A673 (cell line): ENCODE data around the gene METTL8. TPM values are rescaled to one million over a fixed set of nuclear protein-coding genes. Genes with fewer than 3 reads are reported as not detected.

ENCODE experiments used
- BruUV-seq: library from RNA; stranded (reverse); fragments of 400-500 nt; replicated peaks from 2 replicates; lab custom pipeline; 2021; lab: Mats Ljungman, UMichigan
- CTCF ChIA-PET: fragments of 300-600 bp; sonication (Branson Sonifier 250); formaldehyde crosslinking; loops from one replicate; lab custom pipeline; 2022; ENCODE audit warnings: antibody characterized with exemption; lab: Charles Lee
- POLR2A ChIA-PET: fragments of 300-600 bp; sonication (Branson Sonifier 250); formaldehyde crosslinking; loops from one replicate; lab custom pipeline; 2022; ENCODE audit warnings: antibody characterized with exemption; ENCODE audit not compliant: low non-redundant PET; lab: Charles Lee
- DNase-seq: peaks from one replicate; pipeline ENCODE4 v3.0.0-alpha.2; 2015; ENCODE audit warnings: low spot score
- H3K27ac ChIP-seq: fragments of 200-600 bp; sonication (generic); 2 replicates; pipeline ENCODE4 v1.5.1; 2016; ENCODE audit warnings: mixed run types, low read depth, mild to moderate bottlenecking, mixed read lengths, antibody characterized with exemption, low read length; ENCODE audit not compliant: poor library complexity, severe bottlenecking
- H3K27me3 ChIP-seq: fragments of 200-600 bp; sonication (generic); replicated peaks from 2 replicates; pipeline ENCODE4 v1.6.1; 2017; ENCODE audit warnings: mixed run types, low read depth, mild to moderate bottlenecking, mixed read lengths, antibody characterized with exemption, low read length; ENCODE audit not compliant: insufficient read depth, poor library complexity
- H3K36me3 ChIP-seq: fragments of 200-600 bp; sonication (generic); 2 replicates; pipeline ENCODE4 v1.6.1; 2016; ENCODE audit warnings: mixed run types, mild to moderate bottlenecking, mixed read lengths, antibody characterized with exemption, low read length; ENCODE audit not compliant: insufficient read depth, poor library complexity, severe bottlenecking
- H3K4me1 ChIP-seq: fragments of 200-600 bp; sonication (generic); 2 replicates; pipeline ENCODE4 v1.6.1; 2017; ENCODE audit warnings: mixed run types, mild to moderate bottlenecking, mixed read lengths, antibody characterized with exemption, low read length; ENCODE audit not compliant: insufficient read depth, poor library complexity, severe bottlenecking
- H3K4me3 ChIP-seq: fragments of 200-600 bp; sonication (generic); 2 replicates; pipeline ENCODE4 v1.5.1; 2016; ENCODE audit warnings: low read depth, mixed run types, mild to moderate bottlenecking, mixed read lengths, low read length; ENCODE audit not compliant: poor library complexity, severe bottlenecking
- H3K9me3 ChIP-seq: fragments of 200-600 bp; sonication (generic); 2 replicates; pipeline ENCODE4 v1.6.1; 2016; ENCODE audit warnings: mixed run types, low read depth, mild to moderate bottlenecking, mixed read lengths, antibody characterized with exemption, low read length; ENCODE audit not compliant: poor library complexity, severe bottlenecking
- EZH2 ChIP-seq: fragments of 200-600 bp; sonication (generic); IDR thresholded peaks from 2 replicates; pipeline ENCODE4 v1.6.1; 2017; ENCODE audit warnings: borderline replicate concordance, low read depth, mild to moderate bottlenecking, mixed read lengths, antibody characterized with exemption, low read length; ENCODE audit not compliant: poor library complexity, severe bottlenecking
- intact Hi-C: fragments of 100-400 bp; cut with micrococcal nuclease; formaldehyde crosslinking; loops from one replicate; pipeline ENCODE4 v1.10.0; 2022; ENCODE audit not compliant: unreplicated experiment
- total RNA-seq: library from RNA; stranded (reverse); gene quantifications from 2 replicates; pipeline ENCODE4 v1.2.3, GENCODE V29; 2021
- TF ChIP-seq, protein P1 (sequence below): fragments of 300-800, 200-600 bp; sonication (generic); conservative IDR thresholded peaks from 2 replicates; pipeline ENCODE4 v1.5.1; 2017; ENCODE audit warnings: low read depth, mild to moderate bottlenecking, antibody characterized with exemption, low read length, moderate library complexity, mixed read lengths

The METTL8 gene
- total RNA-seq, 1 experiment from 2014 or later, result 33.5 TPM

DNA sequence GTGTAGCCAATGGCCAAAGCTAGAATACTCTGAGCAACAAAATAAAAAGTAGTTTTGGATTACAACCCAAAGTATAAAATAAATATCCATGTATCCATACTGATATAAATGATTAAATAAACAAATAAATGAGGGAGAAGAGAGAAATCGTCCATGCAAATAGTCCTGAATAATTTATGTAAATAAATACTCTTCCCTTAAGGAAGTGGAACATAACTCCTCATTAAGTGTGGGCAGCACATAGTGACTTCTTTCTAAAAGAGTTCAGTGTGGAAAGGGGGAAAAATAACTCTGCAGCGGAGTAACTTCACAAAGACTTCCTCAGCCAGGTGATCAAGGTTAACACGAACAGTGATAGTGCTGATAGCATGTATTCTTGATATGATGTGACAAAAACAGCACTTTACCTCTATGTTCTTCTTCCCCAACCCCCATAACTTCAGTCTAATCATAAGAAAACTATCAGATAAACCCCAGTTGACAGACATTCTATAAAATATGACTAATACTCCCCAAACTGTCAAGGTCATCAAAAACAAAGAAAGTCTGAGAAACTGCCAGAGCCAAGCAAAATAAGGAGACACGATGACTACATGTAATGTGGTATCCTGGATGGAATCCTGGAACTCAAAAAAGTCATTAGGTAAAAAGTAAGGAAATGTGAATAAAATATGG is 30.7 kb downstream of the METTL8 start:
- no peak overlapping the region for H3K4me3 ChIP-seq
- H3K27me3 ChIP-seq, result no peaks in the 10 kb centered on the region
- BruUV-seq, result no TSS peak
- TF ChIP-seq, protein P1, sequence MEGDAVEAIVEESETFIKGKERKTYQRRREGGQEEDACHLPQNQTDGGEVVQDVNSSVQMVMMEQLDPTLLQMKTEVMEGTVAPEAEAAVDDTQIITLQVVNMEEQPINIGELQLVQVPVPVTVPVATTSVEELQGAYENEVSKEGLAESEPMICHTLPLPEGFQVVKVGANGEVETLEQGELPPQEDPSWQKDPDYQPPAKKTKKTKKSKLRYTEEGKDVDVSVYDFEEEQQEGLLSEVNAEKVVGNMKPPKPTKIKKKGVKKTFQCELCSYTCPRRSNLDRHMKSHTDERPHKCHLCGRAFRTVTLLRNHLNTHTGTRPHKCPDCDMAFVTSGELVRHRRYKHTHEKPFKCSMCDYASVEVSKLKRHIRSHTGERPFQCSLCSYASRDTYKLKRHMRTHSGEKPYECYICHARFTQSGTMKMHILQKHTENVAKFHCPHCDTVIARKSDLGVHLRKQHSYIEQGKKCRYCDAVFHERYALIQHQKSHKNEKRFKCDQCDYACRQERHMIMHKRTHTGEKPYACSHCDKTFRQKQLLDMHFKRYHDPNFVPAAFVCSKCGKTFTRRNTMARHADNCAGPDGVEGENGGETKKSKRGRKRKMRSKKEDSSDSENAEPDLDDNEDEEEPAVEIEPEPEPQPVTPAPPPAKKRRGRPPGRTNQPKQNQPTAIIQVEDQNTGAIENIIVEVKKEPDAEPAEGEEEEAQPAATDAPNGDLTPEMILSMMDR, result no peak
- no peak for TF ChIP-seq EZH2
- POLR2A ChIA-PET, result no interaction called here
- H3K27ac ChIP-seq, result no peak overlapping the region
- no peaks in the 10 kb centered on the region for H3K4me1 ChIP-seq
- no peak for DNase-seq
- H3K9me3 ChIP-seq, result peaks cover 13% of the 10 kb centered on the region
- CTCF ChIA-PET, result no interaction called here
- H3K36me3 ChIP-seq, result no peaks in the 10 kb centered on the region
- intact Hi-C loops, result no loop called here

DNA sequence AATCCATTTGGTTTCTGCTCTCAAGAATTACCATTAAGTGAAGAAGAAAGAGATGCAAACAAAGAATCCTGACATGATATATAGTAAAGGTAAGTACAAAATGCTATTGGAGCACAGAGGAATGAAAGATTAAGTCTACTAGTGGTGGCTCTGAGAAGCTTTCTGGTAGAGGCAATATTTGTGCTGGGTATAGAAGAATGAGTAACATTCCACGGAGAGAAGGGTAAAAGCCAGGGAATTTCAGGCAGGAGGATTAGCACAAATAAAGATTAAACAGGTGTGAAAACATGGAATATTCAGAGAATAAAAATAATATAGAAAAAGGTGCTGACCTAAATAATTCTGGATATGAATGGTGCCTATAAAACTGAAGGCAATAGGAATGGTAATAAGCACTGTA is 31.8 kb downstream of the METTL8 start:
- H3K27ac ChIP-seq, result no peak overlapping the region
- no TSS peak for BruUV-seq
- H3K4me3 ChIP-seq, result no peak overlapping the region
- CTCF ChIA-PET, result no interaction called here
- TF ChIP-seq EZH2, result no peak
- TF ChIP-seq, protein P1, result no peak
- no peak for DNase-seq
- no peaks in the 10 kb centered on the region for H3K4me1 ChIP-seq
- H3K36me3 ChIP-seq, result no peaks in the 10 kb centered on the region
- no peaks in the 10 kb centered on the region for H3K27me3 ChIP-seq
- POLR2A ChIA-PET, result no interaction called here
- peaks cover 22% of the 10 kb centered on the region for H3K9me3 ChIP-seq
- intact Hi-C loops, result no loop called here

DNA sequence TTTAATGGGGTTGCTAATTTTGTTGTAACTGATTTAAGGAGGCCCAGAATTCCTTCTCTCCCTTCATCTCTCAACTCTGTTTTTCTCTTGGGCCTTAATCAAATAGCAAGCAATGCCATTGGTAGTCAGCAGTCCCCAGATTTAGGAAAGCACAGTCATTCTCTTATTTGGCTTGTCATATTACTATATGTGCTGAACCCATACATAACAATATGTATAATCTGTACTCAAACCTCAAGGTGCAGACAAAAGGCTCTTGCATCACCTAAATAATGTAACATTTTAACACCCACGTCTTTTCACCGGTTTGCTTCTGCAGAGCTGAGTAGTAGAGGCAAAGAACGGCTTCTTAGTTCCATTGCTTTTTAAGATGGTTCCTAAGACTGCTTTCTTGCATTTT is 33.4 kb downstream of the METTL8 start:
- no TSS peak for BruUV-seq
- DNase-seq, result no peak
- Histone ChIP-seq H3K4me3 (no peak overlapping the region), H3K9me3 (peaks cover 22% of the 10 kb centered on the region), H3K36me3 (no peaks in the 10 kb centered on the region), H3K27me3 (no peaks in the 10 kb centered on the region), H3K27ac (no peak overlapping the region), H3K4me1 (no peaks in the 10 kb centered on the region)
- intact Hi-C loops, result no loop called here
- CTCF ChIA-PET, result no interaction called here
- TF ChIP-seq EZH2, result no peak
- TF ChIP-seq, protein P1, result no peak
- POLR2A ChIA-PET, result no interaction called here
